AG04450 (cell line): ENCODE measurements around the gene NT5M. TPM values are rescaled to one million over a fixed set of nuclear protein-coding genes. Genes with fewer than 3 reads are reported as not detected.

Experiments used
- CTCF ChIA-PET: fragments of 300-600, 350-600 bp; formaldehyde crosslinking; extraction: SDS; loops from one replicate; lab custom pipeline; 2022; ENCODE audit warnings: antibody characterized with exemption, inconsistent platforms; lab: Charles Lee
- POLR2A ChIA-PET: fragments of 350-600 bp; formaldehyde crosslinking; extraction: SDS; loops from one replicate; lab custom pipeline; 2021; ENCODE audit warnings: antibody characterized with exemption, inconsistent platforms; lab: Yijun Ruan, JAX
- DNase-seq: peaks from one replicate; pipeline ENCODE4 v3.0.0-alpha.2; 2011; ENCODE audit warnings: low read depth, low spot score
- H3K27ac ChIP-seq: one replicate; pipeline ENCODE4 v1.5.1; 2012; ENCODE audit warnings: low read depth, low read length, control low read depth
- H3K27me3 ChIP-seq: one replicate; pipeline ENCODE4 v1.6.0; 2012; ENCODE audit warnings: low read length; ENCODE audit not compliant: control insufficient read depth, insufficient read depth
- H3K4me3 ChIP-seq: 2 replicates; pipeline ENCODE4 v1.5.1; 2011; ENCODE audit warnings: mild to moderate bottlenecking, low read depth, low read length, control low read depth
- H3K9me3 ChIP-seq: 2 replicates; pipeline ENCODE4 v1.5.1; 2012; ENCODE audit warnings: low read length; ENCODE audit not compliant: control insufficient read depth, insufficient read depth
- CTCF ChIP-seq: IDR thresholded peaks from 2 replicates; pipeline ENCODE4 v1.5.1; 2011; ENCODE audit warnings: low read depth, low read length, control low read depth, inconsistent platforms
- polyA plus RNA-seq: library from polyadenylated mRNA; depleted of rRNA; stranded (reverse); fragments of >200 nt; gene quantifications from 2 replicates; pipeline ENCODE4 v1.2.3, GENCODE V29; 2011

The NT5M gene
- polyA plus RNA-seq, 1 experiment, result 0.36 TPM

- no peak overlapping the region for H3K4me3 ChIP-seq
- no peaks in the 10 kb centered on the region; the same call in 1 of the 2 replicates for H3K9me3 ChIP-seq
- POLR2A ChIA-PET, result no interaction called here
- CTCF ChIA-PET, result interaction anchor here (0.9 kb wide), 1 partner anchor 228 kb away, joined by 3 read pairs; no protein-coding TSS in a partner anchor
- no peak for DNase-seq
- H3K27ac ChIP-seq, result no peak overlapping the region
- H3K27me3 ChIP-seq, result peaks cover 30% of the 10 kb centered on the region
- TF ChIP-seq CTCF, result no peak
Measured at GRCh38 chr17:17385491-17385890, 82.3 kb downstream of the NT5M start.

GRCh38 chr17:17386094-17386800 lies 83.1 kb downstream of the NT5M start:
- Histone ChIP-seq H3K9me3 (no peaks in the 10 kb centered on the region), H3K27me3 (peaks cover 23% of the 10 kb centered on the region), H3K27ac (no peak overlapping the region), H3K4me3 (no peak overlapping the region)
- POLR2A ChIA-PET, result no interaction called here
- CTCF ChIA-PET, result interaction anchor here (0.9 kb wide), 1 partner anchor 227 kb away, joined by 3 read pairs; no protein-coding TSS in a partner anchor
- no peak for TF ChIP-seq CTCF
- no peak for DNase-seq

- CTCF ChIA-PET, result no interaction called here
- POLR2A ChIA-PET, result no interaction called here
- peaks cover 5% of the 10 kb centered on the region; the same call in 1 of the 2 replicates for H3K9me3 ChIP-seq
- TF ChIP-seq CTCF, result no peak
- H3K4me3 ChIP-seq, result no peak overlapping the region
- DNase-seq, result no peak
- H3K27me3 ChIP-seq, result peaks cover 16% of the 10 kb centered on the region
- no peak overlapping the region for H3K27ac ChIP-seq
Measured at GRCh38 chr17:17387017-17387497, 83.9 kb downstream of the NT5M start.

- POLR2A ChIA-PET, result no interaction called here
- DNase-seq, result no peak
- peaks cover 5% of the 10 kb centered on the region; the same call in 1 of the 2 replicates for H3K9me3 ChIP-seq
- H3K4me3 ChIP-seq, result no peak overlapping the region
- H3K27me3 ChIP-seq, result peaks cover 12% of the 10 kb centered on the region
- CTCF ChIA-PET, result no interaction called here
- no peak overlapping the region for H3K27ac ChIP-seq
- no peak; the same call in 1 of the 2 replicates for TF ChIP-seq CTCF
Measured at GRCh38 chr17:17387498-17388362, 84.6 kb downstream of the NT5M start.
